ENCODE data around the gene AADACL3.

GRCh38 chr1:12748778-12749355 lies 33.0 kb downstream of the AADACL3 start:
- no peak for TF ChIP-seq EZH2 (optimal IDR thresholded peaks at IDR 0.05; ENCODE audit: low read depth, low read length)
- no peak for TF ChIP-seq CTCF (IDR thresholded peaks at IDR 0.05; ENCODE audit: low read length)
- TF ChIP-seq EZH2phosphoT487 (IDR thresholded peaks at IDR 0.05; ENCODE audit: low read length) = no peak

All from MM.1S (cell line).